Measurements from ENCODE around the gene AGPAT4.

Gene AGPAT4

DNA sequence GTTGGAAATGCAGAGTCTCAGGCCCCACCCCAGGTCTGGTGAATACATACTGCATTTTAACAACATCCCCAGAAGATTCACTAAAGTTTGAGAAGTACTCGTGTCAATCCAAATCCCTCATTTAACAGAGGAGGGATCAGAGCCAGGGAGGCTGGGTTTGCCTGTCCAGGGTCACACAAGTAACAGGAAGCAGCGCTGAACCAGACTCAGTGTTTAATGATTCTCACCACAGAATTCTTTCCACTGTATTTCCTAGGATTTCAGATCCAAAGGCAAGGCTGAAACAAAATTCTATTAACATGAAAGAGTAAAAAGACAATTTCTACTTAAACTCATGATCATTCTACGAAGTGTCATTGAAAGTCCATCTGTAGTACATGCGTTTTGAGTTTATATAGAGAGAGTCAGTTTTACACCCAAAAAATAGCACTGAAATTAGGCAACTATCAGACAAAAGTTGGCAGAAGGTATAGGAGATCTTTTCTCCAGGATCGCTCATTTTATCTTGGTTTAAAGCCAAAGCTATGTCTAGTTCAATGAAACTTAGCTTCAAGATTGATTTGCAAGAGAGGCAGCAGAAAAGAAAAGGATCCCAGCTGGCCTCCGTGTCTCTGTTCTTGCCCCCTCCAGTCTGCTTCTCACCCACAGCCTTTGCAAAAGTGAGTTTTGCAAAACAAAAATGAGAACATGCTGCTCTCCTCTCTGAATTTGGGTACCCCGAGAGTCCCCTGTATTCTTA lies 6.0 kb upstream of the AGPAT4 start:
- Histone ChIP-seq H3K79me2 (ENCODE audit: control insufficient read depth, low read length) (no peaks in the 10 kb centered on the region), H3F3A (ENCODE audit: control insufficient read depth, insufficient read depth) (no peaks in the 10 kb centered on the region), H3K4me3 (ENCODE audit: low read length) (no peak overlapping the region), H3K36me3 (ENCODE audit: control insufficient read depth, low read length) (no peaks in the 10 kb centered on the region), H4K20me1 (ENCODE audit: control insufficient read depth, insufficient read depth, low read depth, low read length) (no peaks in the 10 kb centered on the region), H3K27me3 (ENCODE audit: control insufficient read depth, low read length) (peaks cover 8% of the 10 kb centered on the region), H3K9me2 (replicated peaks; ENCODE audit: control insufficient read depth, low read length) (no peaks in the 10 kb centered on the region), H3K27ac (ENCODE audit: low read depth, low read length) (no peak overlapping the region), H3K4me1 (ENCODE audit: control insufficient read depth, low read length) (no peaks in the 10 kb centered on the region), H3K4me2 (ENCODE audit: low read length) (no peak overlapping the region), H3K9me3 (ENCODE audit: control insufficient read depth, insufficient read depth, low read length) (no peaks in the 10 kb centered on the region)
- TF ChIP-seq, protein P1, sequence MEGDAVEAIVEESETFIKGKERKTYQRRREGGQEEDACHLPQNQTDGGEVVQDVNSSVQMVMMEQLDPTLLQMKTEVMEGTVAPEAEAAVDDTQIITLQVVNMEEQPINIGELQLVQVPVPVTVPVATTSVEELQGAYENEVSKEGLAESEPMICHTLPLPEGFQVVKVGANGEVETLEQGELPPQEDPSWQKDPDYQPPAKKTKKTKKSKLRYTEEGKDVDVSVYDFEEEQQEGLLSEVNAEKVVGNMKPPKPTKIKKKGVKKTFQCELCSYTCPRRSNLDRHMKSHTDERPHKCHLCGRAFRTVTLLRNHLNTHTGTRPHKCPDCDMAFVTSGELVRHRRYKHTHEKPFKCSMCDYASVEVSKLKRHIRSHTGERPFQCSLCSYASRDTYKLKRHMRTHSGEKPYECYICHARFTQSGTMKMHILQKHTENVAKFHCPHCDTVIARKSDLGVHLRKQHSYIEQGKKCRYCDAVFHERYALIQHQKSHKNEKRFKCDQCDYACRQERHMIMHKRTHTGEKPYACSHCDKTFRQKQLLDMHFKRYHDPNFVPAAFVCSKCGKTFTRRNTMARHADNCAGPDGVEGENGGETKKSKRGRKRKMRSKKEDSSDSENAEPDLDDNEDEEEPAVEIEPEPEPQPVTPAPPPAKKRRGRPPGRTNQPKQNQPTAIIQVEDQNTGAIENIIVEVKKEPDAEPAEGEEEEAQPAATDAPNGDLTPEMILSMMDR (IDR thresholded peaks at IDR 0.05; ENCODE audit: low read depth, low read length, poor library complexity, severe bottlenecking) = no peak
- TF ChIP-seq EZH2phosphoT487 (IDR thresholded peaks at IDR 0.05; ENCODE audit: borderline replicate concordance, low read length) = no peak

DNA sequence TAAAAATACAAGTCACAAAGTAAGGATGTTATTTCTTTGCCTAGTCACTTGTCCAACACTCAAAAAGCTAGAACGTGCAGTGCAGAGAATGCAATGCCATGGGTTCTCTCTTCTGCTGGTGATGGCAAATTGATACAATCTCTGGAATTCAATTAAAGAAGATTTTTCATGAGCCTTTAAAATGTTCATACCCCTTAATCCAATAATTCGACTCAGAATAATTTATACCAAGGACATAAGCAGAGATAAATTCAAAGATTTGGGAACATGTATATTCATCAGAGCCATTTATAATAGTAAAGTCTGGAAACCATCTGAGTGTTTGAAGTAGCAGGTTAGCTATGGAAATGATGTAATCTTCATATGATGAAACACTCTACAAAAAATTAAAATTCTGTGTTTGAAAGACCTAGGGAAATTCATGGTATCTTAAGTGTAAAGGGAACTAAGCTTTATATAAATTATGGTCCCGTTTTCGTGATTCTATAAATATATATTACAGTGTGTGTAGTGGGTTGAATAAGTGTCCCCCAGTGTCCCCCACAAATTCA lies 2.8 kb upstream of the AGPAT4 start:
- H3K4me2 ChIP-seq (ENCODE audit: low read length) = no peak overlapping the region
- peaks cover 9% of the 10 kb centered on the region for H3K4me1 ChIP-seq (ENCODE audit: control insufficient read depth, low read length)
- peaks cover 16% of the 10 kb centered on the region for H3K27me3 ChIP-seq (ENCODE audit: control insufficient read depth, low read length)
- H3F3A ChIP-seq (ENCODE audit: control insufficient read depth, insufficient read depth) = no peaks in the 10 kb centered on the region
- no peaks in the 10 kb centered on the region for H4K20me1 ChIP-seq (ENCODE audit: control insufficient read depth, insufficient read depth, low read depth, low read length)
- no peaks in the 10 kb centered on the region for H3K36me3 ChIP-seq (ENCODE audit: control insufficient read depth, low read length)
- TF ChIP-seq, protein P1 (IDR thresholded peaks at IDR 0.05; ENCODE audit: low read depth, low read length, poor library complexity, severe bottlenecking) = no peak
- TF ChIP-seq EZH2phosphoT487 (IDR thresholded peaks at IDR 0.05; ENCODE audit: borderline replicate concordance, low read length) = no peak
- H3K9me3 ChIP-seq (ENCODE audit: control insufficient read depth, insufficient read depth, low read length) = no peaks in the 10 kb centered on the region
- H3K9me2 ChIP-seq (replicated peaks; ENCODE audit: control insufficient read depth, low read length) = no peaks in the 10 kb centered on the region
- H3K4me3 ChIP-seq (ENCODE audit: low read length) = no peak overlapping the region
- H3K79me2 ChIP-seq (ENCODE audit: control insufficient read depth, low read length) = no peaks in the 10 kb centered on the region
- H3K27ac ChIP-seq (ENCODE audit: low read depth, low read length) = no peak overlapping the region

DNA sequence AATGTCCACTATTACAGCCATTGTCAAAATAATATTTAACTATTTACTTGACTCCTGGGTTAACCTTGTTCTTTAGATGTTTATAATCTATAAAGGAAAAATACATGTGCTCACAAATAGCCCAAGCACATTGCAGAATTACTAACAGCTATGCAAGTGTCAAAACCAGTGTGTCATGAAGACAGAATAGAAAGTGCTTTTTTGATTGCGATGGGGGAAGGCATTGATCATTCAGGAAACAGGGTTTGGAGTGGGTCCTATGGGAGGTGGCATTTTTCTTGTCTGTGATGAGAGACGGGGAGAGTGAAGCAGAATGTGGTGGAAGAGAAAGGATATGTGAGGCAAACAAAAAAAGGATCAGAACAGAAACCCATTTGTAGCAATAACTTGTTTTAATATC lies 1.0 kb upstream of the AGPAT4 start:
- TF ChIP-seq, protein P1 (IDR thresholded peaks at IDR 0.05; ENCODE audit: low read depth, low read length, poor library complexity, severe bottlenecking) = no peak
- no peak for TF ChIP-seq EZH2phosphoT487 (IDR thresholded peaks at IDR 0.05; ENCODE audit: borderline replicate concordance, low read length)
- H3K27ac ChIP-seq (ENCODE audit: low read depth, low read length) = no peak overlapping the region
- H3K9me3 ChIP-seq (ENCODE audit: control insufficient read depth, insufficient read depth, low read length) = no peaks in the 10 kb centered on the region
- H3K4me1 ChIP-seq (ENCODE audit: control insufficient read depth, low read length) = peaks cover 9% of the 10 kb centered on the region
- no peaks in the 10 kb centered on the region for H3K79me2 ChIP-seq (ENCODE audit: control insufficient read depth, low read length)
- peaks cover 12% of the 10 kb centered on the region for H3K27me3 ChIP-seq (ENCODE audit: control insufficient read depth, low read length)
- no peaks in the 10 kb centered on the region for H4K20me1 ChIP-seq (ENCODE audit: control insufficient read depth, insufficient read depth, low read depth, low read length)
- H3F3A ChIP-seq (ENCODE audit: control insufficient read depth, insufficient read depth) = no peaks in the 10 kb centered on the region
- no peaks in the 10 kb centered on the region for H3K36me3 ChIP-seq (ENCODE audit: control insufficient read depth, low read length)
- no peak overlapping the region for H3K4me3 ChIP-seq (ENCODE audit: low read length)
- H3K4me2 ChIP-seq (ENCODE audit: low read length) = no peak overlapping the region
- H3K9me2 ChIP-seq (replicated peaks; ENCODE audit: control insufficient read depth, low read length) = no peaks in the 10 kb centered on the region

Measured in DOHH2 (cell line).